ENCODE results near the gene NYNRIN. TPM values are rescaled to one million over a fixed set of nuclear protein-coding genes. Genes with fewer than 3 reads are reported as not detected.
"Not testable (repeated sequence)": the region's sequence is repeated elsewhere in the genome, so short reads cannot be mapped to it uniquely, and the experiment has no call there.

Gene NYNRIN
- total and polyA plus RNA-seq, 10 of the 15 experiments (the other 5 are each of a cell fraction or from before 2014, with no cell fraction given) = under 0.01 to 0.15 (median 0.01) TPM; not detected in 5

DNA sequence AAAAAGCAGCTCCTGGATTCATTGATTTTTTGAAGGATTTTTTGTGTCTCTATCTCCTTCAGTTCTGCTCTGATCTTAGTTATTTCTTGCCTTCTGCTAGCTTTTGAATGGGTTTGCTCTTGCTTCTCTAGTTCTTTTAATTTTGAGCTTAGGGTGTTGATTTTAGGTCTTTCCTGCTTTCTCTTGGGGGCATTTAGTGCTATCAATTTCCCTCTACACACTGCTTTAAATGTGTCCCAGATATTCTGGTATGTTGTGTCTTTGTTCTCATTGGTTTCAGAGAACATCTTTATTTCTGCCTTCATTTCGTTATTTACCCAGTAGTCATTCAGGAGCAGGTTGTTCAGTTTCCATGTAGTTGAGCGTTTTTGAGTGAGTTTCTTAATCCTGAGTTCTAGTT lies 52.0 kb downstream of the NYNRIN start:
- FAIRE-seq; H3K4me2 ChIP-seq (ENCODE audit: control insufficient read depth, insufficient read depth); BruUV-seq (replicated peaks); CTCF ChIA-PET; H3K79me2 ChIP-seq (ENCODE audit: control insufficient read depth, insufficient read depth, low read length); H3K9ac ChIP-seq (ENCODE audit: control insufficient read depth, insufficient read depth, low read length); H3K9me3 ChIP-seq (replicated peaks; ENCODE audit: control insufficient read depth, insufficient read depth, low read length); in situ Hi-C loops (cut with MboI); POLR2A ChIA-PET; RAD21 ChIA-PET (ENCODE audit: unreplicated experiment); H3K36me3 ChIP-seq (ENCODE audit: control insufficient read depth in 2 of 2, insufficient read depth in 2 of 2, low read length in 1 of 2); ATAC-seq; intact Hi-C loops (cut with micrococcal nuclease; ENCODE audit: unreplicated experiment); H3K27me3 ChIP-seq (replicated peaks in 1 of 2; ENCODE audit: control insufficient read depth in 2 of 2, insufficient read depth in 2 of 2, low read length in 1 of 2); H3K4me3 ChIP-seq; SMC1A ChIA-PET (ENCODE audit: uncharacterized antibody, unreplicated experiment); H3K4me1 ChIP-seq (ENCODE audit: control insufficient read depth, insufficient read depth, low read length); DNase-seq (ENCODE audit: low read depth, low spot score); H3K27ac ChIP-seq (ENCODE audit: control insufficient read depth, insufficient read depth); H2AFZ ChIP-seq (ENCODE audit: control insufficient read depth, low read depth, low read length); H4K20me1 ChIP-seq (ENCODE audit: control insufficient read depth, insufficient read depth): not testable (repeated sequence)
- 62% methylated on average over 2 of the region's 2 CpGs for WGBS (ENCODE audit: insufficient coverage, insufficient replicate concordance, low lambda C conversion rate, missing lambda C conversion rate)

DNA sequence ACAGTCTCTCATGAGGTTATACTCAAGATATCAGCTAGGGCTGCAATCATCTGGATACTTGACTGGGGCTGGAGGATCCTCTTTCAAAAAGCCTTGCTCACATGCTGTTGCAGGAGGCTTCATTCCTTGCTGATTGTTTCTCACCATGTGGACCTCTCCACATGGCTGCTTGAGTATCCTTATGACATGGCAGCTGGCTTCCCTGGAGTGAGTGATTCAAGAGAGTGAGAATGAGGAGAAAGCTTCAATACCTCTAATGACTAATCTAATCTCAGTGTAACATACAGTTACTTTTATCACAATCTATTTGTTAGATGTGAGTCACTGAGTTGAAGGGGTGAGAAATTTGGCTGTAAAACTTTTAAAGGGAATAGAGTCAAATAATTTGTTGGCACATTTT lies 58.2 kb downstream of the NYNRIN start:
- ChIA-PET CTCF (no interaction called here), RAD21 (ENCODE audit: unreplicated experiment) (no interaction called here), POLR2A (interaction anchor here (1.6 kb wide), 1 partner anchor 78 kb away, joined by 3 read pairs; no protein-coding TSS in a partner anchor), SMC1A (ENCODE audit: uncharacterized antibody, unreplicated experiment) (no interaction called here)
- H3K4me2 ChIP-seq (ENCODE audit: control insufficient read depth, insufficient read depth) = no peak overlapping the region
- H3K36me3 ChIP-seq (ENCODE audit: control insufficient read depth in 2 of 2, insufficient read depth in 2 of 2, low read length in 1 of 2) = no peaks in the 10 kb centered on the region
- in situ Hi-C loops (cut with MboI) (no loop called here), intact Hi-C loops (cut with micrococcal nuclease; ENCODE audit: unreplicated experiment) (no loop called here)
- FAIRE-seq (no peak), ATAC-seq (no peak), DNase-seq (ENCODE audit: low read depth, low spot score) (no peak)
- no peaks in the 10 kb centered on the region for H3K4me1 ChIP-seq (ENCODE audit: control insufficient read depth, insufficient read depth, low read length)
- no peak overlapping the region for H3K4me3 ChIP-seq
- no peak overlapping the region for H2AFZ ChIP-seq (ENCODE audit: control insufficient read depth, low read depth, low read length)
- no peaks in the 10 kb centered on the region for H3K27me3 ChIP-seq (replicated peaks in 1 of 2; ENCODE audit: control insufficient read depth in 2 of 2, insufficient read depth in 2 of 2, low read length in 1 of 2)
- H3K9me3 ChIP-seq (replicated peaks; ENCODE audit: control insufficient read depth, insufficient read depth, low read length) = no peaks in the 10 kb centered on the region; the same call in 2 of the 3 replicates
- no peak for TF ChIP-seq TCF7 (IDR thresholded peaks at IDR 0.05; ENCODE audit: borderline replicate concordance)
- no peak for TF ChIP-seq ATF7 (IDR thresholded peaks at IDR 0.05; ENCODE audit: low read depth)
- TF ChIP-seq GATAD2B (conservative IDR thresholded peaks at IDR 0.05; ENCODE audit: low read depth) = no peak
- no TSS peak for BruUV-seq (replicated peaks)
- H3K9ac ChIP-seq (ENCODE audit: control insufficient read depth, insufficient read depth, low read length) = no peak overlapping the region
- no peak overlapping the region for H3K27ac ChIP-seq (ENCODE audit: control insufficient read depth, insufficient read depth)
- H3K79me2 ChIP-seq (ENCODE audit: control insufficient read depth, insufficient read depth, low read length) = no peaks in the 10 kb centered on the region
- no peaks in the 10 kb centered on the region for H4K20me1 ChIP-seq (ENCODE audit: control insufficient read depth, insufficient read depth)
